ENCODE measurements around the gene PHF2.

PHF2 gene

DNA sequence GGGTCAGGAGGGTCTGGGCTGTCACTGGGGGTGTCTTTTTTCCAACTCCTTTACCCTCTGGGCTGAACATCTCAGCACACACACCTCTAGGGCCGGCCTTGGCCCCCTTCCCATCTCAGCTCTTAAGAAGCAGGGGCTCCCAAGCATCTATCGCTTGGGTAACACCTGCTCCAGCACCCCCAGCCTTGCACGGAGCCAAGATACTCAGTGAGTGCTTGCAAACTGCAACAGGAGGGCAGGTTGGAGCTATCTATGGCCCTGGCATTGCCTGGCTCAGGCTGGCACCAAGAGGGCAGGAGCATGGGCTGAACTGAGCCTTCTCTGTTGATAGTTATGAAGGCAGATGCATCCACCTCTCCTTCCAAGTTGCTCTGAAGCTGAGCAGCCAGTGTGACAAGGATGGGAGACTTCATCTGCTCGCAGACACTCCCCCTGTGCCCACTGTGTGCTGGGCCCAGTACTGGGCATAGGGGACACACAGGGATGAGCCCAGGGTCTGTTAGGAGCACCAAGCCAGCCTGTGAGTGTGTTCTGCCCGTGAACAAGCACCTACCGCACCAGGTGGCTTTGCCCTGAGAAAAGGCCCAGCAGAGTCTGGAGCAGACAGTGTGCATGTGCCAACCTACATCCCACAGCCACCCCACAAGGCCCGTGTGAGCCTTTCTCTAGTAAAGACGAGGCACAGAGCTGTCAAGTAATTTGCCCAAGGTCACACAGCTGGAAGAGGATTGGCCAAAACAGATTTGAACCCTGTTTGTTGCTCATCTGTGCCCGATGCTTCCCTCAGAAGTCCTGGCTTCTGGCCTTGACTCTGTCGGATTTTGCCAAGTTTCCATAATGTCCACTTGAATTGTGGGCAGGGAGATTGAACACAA lies 58.2 kb downstream of the PHF2 start:
- DNase-seq, result no peak

DNA sequence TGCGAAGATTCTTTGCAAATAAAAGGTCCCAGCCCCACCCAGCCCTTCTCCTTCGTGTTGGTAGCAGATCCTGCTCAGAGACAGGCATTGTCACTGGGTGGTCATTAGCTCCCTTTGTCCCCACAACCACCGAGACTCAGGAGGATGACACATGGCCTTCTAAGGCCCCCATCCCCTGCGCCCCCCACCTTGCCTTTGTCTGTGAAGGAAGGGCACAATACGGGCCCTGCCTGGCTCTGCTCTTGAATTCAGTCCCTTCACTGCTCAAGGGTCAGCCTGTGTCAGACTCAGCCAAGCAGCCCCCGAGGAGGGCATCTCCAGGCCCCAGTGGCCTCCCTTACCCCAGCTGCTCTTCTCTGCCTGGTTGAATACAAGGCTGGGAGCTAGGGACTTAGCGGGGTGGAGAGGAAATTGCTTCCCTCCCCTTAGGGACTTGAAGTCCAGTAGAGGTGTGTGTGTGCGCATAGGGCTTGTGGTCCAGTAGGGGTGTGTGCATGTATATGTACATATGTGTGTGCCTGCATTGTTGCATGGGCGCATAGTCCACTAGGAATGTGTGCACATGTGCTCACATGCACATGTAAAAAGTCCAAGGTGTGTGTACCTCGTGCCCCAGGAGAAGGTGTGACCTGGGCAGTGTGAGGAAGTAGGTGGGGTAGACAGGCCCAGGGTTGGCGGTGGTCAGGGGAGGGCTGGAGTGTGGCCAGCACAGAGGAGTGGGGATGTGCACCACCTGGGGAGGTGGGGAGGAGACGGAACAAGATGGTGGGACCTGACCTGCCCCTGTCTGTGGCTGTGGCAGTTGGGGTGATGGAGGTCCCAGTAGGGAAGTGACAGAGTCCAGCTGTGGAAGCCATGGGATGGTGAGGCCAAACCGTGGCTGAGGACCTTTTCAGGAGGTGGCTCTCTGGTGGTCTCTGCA lies 59.1 kb downstream of the PHF2 start:
- no peak for DNase-seq

DNA sequence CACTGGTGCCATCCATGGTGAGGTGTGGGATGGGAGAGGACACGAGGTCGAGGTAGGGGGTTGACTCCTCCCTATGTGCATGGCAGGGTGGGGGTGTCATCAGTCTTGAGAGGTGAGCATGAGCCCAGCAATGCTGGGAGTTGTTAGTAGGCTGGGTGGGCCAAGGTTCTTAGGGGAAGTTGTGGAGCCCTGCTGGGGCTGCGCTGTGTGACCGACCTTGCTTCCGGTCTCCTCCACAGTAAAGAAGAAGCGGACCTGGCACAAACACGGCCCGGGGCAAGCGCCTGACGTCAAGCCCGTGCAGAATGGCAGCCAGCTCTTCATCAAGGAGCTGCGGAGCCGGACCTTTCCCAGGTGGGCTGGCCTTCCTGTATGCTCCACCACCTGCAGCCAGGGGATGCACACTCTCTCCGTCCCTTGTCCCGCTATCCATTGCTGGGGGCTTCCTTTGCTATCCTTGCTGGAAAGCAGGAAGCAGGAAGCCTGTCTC lies 59.8 kb downstream of the PHF2 start:
- no peak for DNase-seq

DNA sequence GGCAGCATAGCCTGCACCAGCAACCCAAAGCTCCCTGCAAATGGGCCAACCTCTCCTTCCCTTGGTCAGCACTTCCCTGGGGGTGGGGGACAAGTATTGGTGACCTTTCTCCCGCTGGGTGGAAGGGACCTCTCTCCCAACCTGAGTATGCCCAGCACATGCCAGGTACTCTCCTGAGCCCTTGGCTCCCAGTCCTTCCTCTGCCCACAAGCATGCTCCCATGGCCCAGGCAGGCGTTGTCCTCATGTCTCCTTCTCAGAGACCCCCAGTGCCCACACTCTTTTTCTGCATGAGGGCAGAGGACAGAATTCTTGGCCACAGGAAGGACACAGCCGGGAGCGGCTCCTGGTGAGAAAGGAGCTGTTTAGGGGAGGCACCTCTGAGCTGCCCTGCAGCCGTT lies 60.3 kb downstream of the PHF2 start:
- DNase-seq, result no peak

DNA sequence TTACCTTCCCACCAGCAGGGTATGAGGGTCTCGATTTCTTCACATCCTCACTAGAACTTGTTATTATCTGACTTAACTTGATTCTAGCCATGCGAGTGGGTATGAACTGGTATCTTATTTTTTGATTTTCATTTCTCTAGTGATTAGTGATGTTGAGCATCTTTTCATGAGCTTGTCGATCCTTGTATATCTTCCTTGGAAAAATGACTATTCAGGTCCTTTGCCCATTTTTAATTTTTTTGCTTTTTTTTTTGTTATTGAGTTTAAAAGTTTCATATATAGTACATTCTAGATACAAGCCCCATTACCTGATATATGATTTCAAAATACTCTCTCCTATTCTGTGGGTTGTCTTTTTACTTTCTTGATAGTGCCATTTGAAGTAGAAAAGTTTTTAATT lies 61.5 kb downstream of the PHF2 start:
- DNase-seq, result no peak

DNA sequence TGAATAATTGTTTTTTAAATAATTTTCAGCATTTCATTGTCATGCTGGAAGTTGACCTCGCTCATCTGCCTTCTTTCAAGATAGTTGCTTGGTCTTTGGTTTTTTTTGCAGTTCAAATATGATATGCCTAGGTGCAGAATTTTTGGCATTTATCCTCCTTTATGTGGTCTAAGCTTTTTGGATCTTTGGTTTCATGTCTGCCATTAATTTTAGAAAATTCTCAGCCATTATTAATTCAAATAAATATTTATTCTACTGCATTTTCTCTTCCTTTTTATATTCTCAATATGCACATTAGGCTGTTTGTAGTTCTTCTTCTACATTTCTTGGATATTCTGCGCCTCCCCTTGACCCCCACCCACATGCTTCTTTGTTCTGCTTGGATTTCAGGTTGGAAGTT lies 63.6 kb downstream of the PHF2 start:
- DNase-seq, result no peak

DNA sequence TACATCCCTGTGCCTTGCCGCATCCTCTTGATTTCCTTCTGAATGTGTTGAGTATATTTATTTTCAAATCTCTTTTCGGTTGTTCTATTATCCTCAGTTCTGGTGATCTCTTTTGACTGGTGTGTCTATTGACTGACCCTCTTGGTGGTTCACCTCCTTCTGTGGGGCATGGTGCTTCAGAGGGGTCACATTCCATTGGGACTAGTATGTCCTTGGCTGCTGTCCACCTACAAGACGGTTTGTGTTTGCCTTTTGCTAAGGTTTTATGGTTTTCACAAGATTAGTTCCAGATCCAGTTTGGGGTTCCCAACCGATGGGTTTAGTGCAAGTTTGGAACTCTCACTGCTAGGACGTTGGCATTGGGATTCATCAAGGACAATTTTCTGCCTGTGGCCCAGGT lies 66.6 kb downstream of the PHF2 start:
- DNase-seq, result no peak

DNA sequence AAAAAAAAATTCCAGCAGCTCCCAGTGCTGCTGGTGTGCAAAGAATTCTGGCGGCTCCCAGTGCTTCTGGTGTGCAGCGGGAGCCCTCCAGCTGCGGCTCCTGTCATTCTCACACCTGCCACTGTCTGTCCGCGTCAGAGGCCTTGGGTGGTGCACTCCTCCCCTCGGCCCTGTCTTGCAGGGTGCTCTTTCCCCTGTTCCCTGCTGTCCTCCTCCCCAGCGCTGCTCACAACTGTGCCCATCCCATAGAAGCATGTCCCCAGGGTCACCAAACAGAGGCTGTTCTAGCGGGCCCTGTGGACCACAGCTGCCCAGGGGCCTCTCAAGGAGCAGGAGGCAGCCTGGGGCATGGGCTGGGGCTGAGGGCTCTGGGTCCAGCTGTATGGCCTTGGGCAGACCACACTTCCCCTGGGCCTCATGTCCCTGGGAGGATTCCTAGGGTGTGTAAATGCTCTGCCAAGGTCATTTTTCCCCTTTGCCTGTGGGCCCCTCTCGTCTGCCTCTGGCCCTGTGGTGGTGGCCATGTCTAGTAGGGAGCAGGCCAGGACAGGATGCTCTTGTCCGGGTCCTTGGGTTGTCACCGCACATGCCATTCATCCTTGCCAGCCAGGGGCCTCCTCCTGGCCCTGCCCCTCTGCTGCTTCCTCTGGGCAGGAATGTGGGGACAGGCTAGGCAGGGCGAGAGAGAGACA lies 68.2 kb downstream of the PHF2 start:
- no peak for DNase-seq

DNA sequence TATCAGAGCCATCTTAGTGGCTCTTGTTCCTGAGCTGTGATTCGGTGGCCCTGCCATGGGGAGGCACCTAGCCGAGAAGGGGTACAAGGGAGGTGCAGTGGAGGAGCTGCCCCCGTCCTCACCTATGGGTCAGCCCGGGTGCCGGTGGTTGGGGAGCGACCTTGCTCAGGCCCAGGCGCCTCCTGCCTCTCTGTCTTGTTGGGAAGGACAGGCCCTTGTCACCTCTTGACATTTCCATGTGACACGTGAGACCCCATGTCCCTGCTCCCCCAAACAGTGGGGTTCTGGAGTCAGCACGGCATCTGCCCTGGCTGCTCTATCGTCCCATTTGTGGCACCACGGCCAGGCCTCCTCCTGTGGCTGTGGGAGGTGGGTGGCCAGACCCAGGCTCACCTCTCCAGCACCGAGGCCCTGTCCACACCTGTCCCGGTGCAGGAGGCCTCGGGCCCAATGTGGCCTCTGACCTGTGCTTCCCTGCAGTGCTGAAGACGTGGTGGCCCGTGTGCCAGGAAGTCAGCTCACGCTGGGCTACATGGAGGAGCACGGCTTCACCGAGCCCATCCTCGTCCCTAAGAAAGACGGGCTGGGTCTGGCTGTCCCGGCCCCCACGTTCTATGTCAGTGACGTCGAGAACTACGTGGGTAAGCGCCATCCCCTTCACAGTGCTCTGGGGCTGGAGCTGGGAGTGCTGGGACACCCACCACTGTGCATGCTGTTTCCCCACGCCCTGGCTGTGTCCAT lies 68.9 kb downstream of the PHF2 start:
- no peak for DNase-seq

DNA sequence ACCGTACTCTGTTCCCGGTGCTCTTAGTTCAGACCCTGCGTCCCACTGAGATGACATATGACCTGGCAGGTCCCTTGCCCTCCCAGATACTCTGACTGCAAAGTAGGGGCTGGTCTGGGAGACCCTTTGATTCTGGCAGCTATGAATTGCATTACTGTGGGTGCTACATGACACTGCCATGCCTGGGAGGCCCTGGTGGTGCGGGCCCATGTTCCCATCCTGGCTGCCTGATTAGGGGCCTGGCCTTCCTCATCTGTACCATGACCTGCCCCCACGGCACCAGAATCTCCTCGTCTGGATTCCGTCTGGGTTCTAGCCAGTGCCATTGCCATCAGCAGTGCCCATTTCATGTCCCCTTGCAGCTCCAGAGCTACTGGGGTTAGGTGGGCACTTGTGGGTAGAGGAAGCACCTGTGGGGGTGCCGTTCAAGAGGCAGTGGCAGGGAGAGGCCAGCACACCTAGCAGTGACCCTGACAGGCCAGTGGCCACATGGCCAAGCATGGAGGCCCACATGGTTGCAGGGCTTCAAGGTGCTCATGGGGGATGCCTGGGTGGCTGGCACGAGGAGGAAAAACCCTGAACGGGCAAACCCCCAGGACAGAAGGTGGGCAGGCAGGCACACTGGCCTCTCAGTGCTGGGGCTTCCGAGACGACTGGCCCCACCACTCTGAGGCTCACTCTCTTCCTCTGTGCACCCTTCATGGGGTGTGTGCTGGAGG lies 69.7 kb downstream of the PHF2 start:
- DNase-seq, result no peak

DNA sequence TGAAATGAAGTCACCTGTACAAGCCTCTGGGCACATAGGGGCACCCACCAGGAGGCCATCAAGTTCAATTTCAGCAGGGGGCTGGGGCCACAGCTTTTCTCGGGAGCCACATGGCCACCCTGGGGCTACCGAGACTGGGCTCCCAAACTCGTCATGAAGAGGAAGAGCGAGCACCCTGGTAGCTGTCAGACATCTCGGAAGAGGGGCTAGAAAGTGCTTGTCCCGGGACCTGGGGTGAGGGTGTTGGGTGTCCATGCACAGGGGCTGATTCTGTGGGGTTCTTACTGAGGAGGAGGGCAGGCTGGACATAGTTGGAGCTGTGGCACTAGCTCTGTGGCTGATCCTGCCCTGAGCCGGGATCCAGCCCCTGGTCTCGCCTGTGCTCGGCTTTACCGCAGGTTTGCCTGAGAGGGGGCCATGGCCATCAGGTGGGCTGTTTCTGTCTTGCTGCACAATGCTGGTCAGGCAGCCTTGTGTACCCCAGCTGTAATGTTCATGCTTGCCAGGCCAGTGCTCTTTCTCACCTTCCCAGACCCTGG lies 70.3 kb downstream of the PHF2 start:
- no peak for DNase-seq

DNA sequence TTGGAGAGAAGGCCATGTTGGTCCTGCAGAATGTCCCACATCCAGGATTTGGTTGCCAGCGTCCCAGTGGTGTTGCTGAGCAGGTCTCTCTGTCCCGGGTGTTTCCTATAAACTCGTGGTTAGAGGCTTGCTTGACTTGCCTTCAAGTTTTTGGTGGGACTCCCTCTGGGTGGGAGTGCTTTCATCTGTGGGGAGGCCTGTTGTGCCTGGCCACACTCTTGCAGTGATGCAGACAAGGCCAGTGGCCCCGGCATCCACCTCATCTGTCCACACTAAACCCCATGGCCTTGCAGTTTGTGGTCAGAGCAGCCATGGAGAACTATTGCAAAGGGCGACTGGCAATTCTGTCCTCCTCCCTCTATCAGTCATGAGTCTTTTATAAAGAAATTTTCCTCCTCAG lies 71.8 kb downstream of the PHF2 start:
- no peak for DNase-seq

DNA sequence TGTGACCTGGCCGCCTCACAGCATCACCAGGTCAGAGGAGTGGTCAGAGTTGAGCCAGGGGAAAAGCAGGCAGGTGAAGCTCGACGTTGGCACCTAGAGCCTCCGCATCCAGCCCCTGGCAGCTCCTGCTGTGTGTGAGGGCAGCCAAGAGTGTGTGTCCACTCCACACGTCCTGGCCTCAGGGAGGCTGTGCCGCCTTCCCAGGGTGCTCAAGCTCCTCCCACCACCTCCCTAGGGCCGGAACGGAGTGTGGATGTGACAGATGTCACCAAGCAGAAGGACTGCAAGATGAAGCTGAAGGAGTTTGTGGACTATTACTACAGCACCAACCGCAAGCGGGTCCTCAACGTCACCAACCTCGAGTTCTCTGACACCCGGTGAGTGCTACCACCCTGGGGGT lies 72.5 kb downstream of the PHF2 start:
- DNase-seq, result no peak

DNA sequence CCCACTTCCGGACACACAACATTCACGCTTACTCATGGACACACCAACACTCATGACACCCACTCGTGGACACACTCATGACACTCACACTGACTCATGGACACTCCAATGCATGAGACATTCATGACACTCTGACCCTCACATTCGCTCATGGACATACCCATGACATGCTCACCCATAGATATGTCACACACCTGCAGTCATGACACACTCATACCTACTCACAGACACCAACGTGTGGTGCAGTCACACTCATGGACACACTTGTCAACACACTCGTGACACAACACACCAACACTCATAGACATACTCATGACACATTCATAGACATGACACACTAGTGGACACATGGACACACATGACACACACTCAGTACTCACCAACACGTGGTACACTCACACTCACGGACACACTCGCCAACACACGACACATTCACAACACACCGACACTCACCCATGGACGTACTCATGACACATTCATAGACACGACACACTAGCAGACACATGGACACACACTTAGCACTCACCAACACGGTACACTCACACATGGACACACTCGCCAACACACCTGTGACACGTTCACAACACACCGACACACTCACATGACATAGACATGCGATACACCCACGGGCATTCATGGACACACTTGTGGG lies 73.4 kb downstream of the PHF2 start:
- no peak for DNase-seq

DNA sequence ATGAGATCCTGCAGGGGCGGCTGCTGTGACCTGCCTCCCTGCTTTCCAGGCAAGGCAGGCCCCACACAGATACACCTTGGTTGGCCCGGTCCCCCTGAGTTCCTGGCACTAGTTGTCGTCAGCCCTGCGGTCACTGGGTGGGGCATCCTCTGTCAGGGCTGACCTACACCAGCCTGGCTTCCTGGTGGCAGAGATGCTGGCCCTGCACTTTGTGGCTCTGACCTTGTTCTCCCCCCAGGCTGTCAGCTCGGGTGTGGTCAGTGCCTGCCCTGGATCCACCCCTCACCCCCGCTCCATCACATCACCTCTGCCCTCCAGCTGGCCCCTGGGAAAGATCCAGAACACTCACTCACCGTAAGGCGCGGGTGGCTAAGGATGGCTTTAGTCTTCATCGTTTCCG lies 74.1 kb downstream of the PHF2 start:
- DNase-seq, result no peak

DNA sequence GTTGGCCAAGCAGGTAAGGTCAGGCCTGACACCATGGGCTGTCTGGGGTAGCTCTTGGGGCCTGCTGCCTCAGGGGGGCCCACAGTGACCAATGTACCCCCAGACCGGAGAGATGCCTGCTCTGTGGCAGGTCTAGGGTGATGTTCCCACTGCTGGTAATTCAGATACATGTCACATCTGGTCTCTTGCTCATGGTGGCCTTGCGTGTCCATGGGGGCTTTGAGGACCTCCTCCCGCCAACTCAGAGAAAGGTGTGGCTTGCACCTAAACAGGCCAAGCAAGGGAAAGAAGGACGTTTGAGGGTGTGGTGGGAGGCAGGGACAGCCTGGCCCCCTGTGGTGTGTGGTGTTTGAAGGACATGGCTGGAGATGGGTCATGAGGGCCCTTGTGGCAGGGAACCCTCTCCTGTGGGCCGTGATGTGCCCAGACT lies 75.2 kb downstream of the PHF2 start:
- no peak for DNase-seq

DNA sequence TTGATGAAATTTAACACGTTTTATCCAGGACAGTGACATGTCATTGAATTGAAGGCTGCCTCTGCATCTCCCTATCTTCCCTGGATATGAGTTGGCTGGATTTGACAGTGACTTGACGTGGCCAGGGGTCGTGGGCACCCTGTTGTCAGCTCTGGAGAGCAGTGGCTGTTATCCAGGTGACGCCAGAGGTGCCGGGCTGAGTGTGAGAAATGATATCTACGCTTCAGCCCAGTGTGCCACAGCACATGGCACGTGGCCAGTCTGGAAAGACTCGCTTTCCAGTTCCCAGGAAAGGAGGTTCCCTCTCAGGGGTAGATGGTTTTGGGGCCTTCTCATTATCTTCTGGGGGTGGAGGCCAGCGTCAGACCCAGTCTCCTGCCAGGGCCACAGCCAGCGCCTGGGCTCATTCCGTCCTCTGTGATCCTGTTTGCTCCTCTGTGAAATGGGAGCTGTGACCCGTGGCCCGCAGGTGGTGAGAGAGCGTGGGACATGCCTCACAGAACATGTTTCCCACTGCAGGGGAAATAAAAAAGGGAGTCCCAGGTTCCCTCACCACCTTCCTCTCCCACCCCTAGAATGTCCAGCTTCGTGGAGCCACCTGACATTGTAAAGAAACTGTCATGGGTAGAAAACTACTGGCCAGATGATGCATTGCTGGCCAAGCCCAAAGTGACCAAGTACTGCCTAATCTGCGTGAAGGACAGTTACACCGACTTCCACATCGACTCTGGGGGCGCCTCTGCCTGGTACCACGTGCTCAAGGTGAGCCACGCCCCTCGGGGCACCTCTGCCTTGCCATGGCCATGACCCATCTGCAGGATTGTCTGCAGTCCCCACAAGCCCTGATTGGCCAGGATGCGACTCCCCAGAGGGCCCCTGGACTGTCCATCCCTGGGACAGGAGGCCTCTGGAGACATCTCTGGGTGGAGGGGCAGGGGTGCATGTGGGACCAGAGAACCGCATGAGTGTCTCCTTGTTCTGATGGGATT lies 76.5 kb downstream of the PHF2 start:
- DNase-seq, result no peak

DNA sequence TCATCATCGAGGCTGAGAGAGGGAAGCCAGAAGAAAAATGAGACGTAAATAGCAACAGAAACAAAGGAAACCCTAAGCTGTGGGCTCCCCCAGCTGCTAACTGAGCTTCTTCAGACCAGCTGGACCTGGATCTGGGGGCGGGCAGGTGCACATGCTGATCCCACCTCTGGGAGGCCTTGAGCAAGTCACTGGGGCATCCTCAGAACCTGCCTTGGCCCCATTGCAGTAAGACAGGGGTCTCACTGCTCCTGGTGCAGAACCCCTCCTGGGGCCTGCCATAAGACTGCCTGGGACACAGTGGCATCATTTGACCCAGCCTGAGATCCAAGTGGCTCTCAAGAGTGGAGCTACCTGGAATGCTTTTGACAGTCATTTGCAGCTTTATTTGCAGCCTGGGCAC lies 77.4 kb downstream of the PHF2 start:
- no peak for DNase-seq

DNA sequence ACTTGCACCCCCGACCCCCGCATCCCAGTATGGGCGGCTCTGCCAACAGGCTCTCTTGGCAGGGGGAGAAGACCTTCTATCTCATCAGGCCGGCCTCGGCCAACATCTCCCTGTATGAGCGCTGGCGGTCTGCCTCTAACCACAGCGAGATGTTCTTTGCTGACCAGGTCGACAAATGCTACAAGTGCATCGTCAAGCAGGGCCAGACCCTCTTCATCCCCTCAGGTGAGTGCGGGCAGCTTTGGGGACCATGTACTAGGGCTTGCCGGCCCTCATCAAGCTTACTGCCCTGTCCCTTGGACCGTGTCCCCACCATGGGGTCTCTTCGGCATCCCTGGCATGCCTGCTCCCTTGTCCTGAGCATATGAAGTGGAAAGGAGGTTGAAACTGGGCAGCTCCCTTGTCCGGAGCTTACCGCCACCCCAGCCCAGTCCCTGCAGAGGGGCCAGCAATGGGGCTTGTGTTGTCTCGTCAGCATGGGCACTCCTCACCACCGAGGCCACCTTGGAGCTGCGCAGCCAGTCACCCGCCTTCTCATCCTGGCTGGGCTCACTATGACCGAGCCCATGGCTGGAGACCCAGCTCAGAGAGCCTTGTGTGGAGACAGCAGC lies 78.1 kb downstream of the PHF2 start:
- DNase-seq, result no peak

Data from NCI-H526 treated with DMSO at 0.1 percent for 48 hours (cell line).